GM23338 (cell line): ENCODE data around the gene CCDC40. TPM values are rescaled to one million over a fixed set of nuclear protein-coding genes. Genes with fewer than 3 reads are reported as not detected.

ENCODE experiments used
- ATAC-seq: fragments of 200-7000 bp; cut with Tn5 transposase; 3 replicates; pipeline ENCODE4 v1.9.1; 2020
- DNase-seq: peaks from one replicate; pipeline ENCODE4 v3.0.0-alpha.2; 2015; ENCODE audit warnings: low spot score
- H2AFZ ChIP-seq: fragments of 200-600 bp; sonication (generic); 2 replicates; pipeline ENCODE4 v1.8.0; 2016; ENCODE audit warnings: antibody characterized with exemption, mild to moderate bottlenecking, moderate library complexity
- H3F3A ChIP-seq: fragments of 200-600 bp; sonication (generic); replicated peaks from 2 replicates; pipeline ENCODE4 v1.8.0; 2017; ENCODE audit warnings: antibody characterized with exemption, mixed run types, low read depth
- H3K27ac ChIP-seq: fragments of 200-600 bp; sonication (generic); 2 replicates; pipeline ENCODE4 v1.6.1; 2016; ENCODE audit warnings: low read depth
- H3K27me3 ChIP-seq: fragments of 200-600 bp; sonication (generic); 2 replicates; pipeline ENCODE4 v1.8.0; 2016; ENCODE audit warnings: mild to moderate bottlenecking, mixed run types, moderate library complexity; ENCODE audit not compliant: insufficient read depth
- H3K36me3 ChIP-seq: fragments of 200-600 bp; sonication (generic); 2 replicates; pipeline ENCODE4 v1.8.0; 2016; ENCODE audit warnings: mild to moderate bottlenecking; ENCODE audit not compliant: insufficient read depth
- H3K4me1 ChIP-seq: fragments of 200-600 bp; sonication (generic); 2 replicates; pipeline ENCODE4 v1.8.0; 2016; ENCODE audit warnings: mild to moderate bottlenecking, moderate library complexity; ENCODE audit not compliant: insufficient read depth
- H3K4me2 ChIP-seq: fragments of 200-600 bp; sonication (generic); 2 replicates; pipeline ENCODE4 v1.7.1; 2017; ENCODE audit warnings: mixed run types
- H3K4me3 ChIP-seq: fragments of 200-600 bp; sonication (generic); 2 replicates; pipeline ENCODE4 v1.6.1; 2016; ENCODE audit warnings: mixed run types
- H3K79me2 ChIP-seq: fragments of 200-600 bp; sonication (generic); replicated peaks from 2 replicates; pipeline ENCODE4 v1.8.0; 2017; ENCODE audit warnings: mild to moderate bottlenecking; ENCODE audit not compliant: insufficient read depth
- H3K9me2 ChIP-seq: fragments of 200-600 bp; sonication (generic); 2 replicates; pipeline ENCODE4 v1.8.0; 2017; ENCODE audit not compliant: insufficient read depth
- H4K20me1 ChIP-seq: fragments of 200-600 bp; sonication (generic); replicated peaks from 2 replicates; pipeline ENCODE4 v1.8.0; 2017; ENCODE audit warnings: mild to moderate bottlenecking; ENCODE audit not compliant: insufficient read depth
- H3K27ac Mint-ChIP-seq: 2 replicates; pipeline ENCODE4 v1.8.0; 2020; ENCODE audit warnings: inconsistent platforms, mild to moderate bottlenecking, moderate library complexity, mixed read lengths
- H3K27me3 Mint-ChIP-seq: 3 replicates; pipeline ENCODE4 v1.8.0; 2022; ENCODE audit warnings: low read depth, mild to moderate bottlenecking, moderate library complexity, mixed read lengths, inconsistent platforms; ENCODE audit not compliant: insufficient read depth, poor library complexity
- H3K36me3 Mint-ChIP-seq: 3 replicates; pipeline ENCODE4 v1.8.0; 2021; ENCODE audit warnings: low read depth, mild to moderate bottlenecking, inconsistent platforms, moderate library complexity, mixed read lengths
- H3K4me1 Mint-ChIP-seq: 3 replicates; pipeline ENCODE4 v1.8.0; 2020; ENCODE audit warnings: mild to moderate bottlenecking, inconsistent platforms, mixed read lengths
- H3K4me3 Mint-ChIP-seq: 3 replicates; pipeline ENCODE4 v1.8.0; 2021; ENCODE audit warnings: moderate library complexity, mild to moderate bottlenecking, inconsistent platforms, mixed read lengths
- H3K9me3 Mint-ChIP-seq: 3 replicates; pipeline ENCODE4 v1.8.0; 2020; ENCODE audit warnings: moderate library complexity, mild to moderate bottlenecking, inconsistent platforms, mixed read lengths
- CREB1 ChIP-seq: fragments of 250-450 bp; sonication (Bioruptor Pico); IDR thresholded peaks from 2 replicates; pipeline ENCODE4 v1.5.0; 2020; ENCODE audit warnings: low read depth, mild to moderate bottlenecking, moderate library complexity
- EZH2 ChIP-seq: fragments of 200-600 bp; sonication (generic); IDR thresholded peaks from one replicate; pipeline ENCODE4 v1.8.0; 2017; ENCODE audit warnings: antibody characterized with exemption, mild to moderate bottlenecking, low read depth; ENCODE audit not compliant: unreplicated experiment
- EZH2phosphoT487 ChIP-seq: fragments of 200-600 bp; sonication (generic); IDR thresholded peaks from one replicate; pipeline ENCODE4 v1.8.1; 2018; ENCODE audit warnings: antibody characterized with exemption; ENCODE audit not compliant: unreplicated experiment
- JUNB ChIP-seq: IDR thresholded peaks from one replicate; pipeline ENCODE4 v1.6.1; 2016; ENCODE audit warnings: antibody characterized with exemption; ENCODE audit not compliant: unreplicated experiment
- STAT1 ChIP-seq: IDR thresholded peaks from one replicate; pipeline ENCODE4 v1.6.1; 2016; ENCODE audit warnings: antibody characterized with exemption; ENCODE audit not compliant: unreplicated experiment
- ZNF114 ChIP-seq: fragments of 250-450 bp; sonication (Bioruptor Pico); IDR thresholded peaks from 2 replicates; pipeline ENCODE4 v1.5.0; 2020; ENCODE audit warnings: mild to moderate bottlenecking, moderate library complexity
- polyA plus RNA-seq: library from polyadenylated mRNA; unstranded; fragments of >200 nt; fragmentation: Nextera tagmentation; extraction: Ambion mirVana; gene quantifications from 2 replicates; pipeline ENCODE4 v1.2.1, GENCODE V29; 2016
- total RNA-seq: library from RNA; depleted of rRNA; stranded (reverse); fragments of >200 nt; shearing (Covaris generic); gene quantifications from 2 replicates; pipeline ENCODE4 v1.2.3, GENCODE V29; 2014
- TF ChIP-seq, protein P1 (sequence below): fragments of 250-450 bp; sonication (Bioruptor Pico); IDR thresholded peaks from 2 replicates; pipeline ENCODE4 v1.5.0; 2020; ENCODE audit warnings: mild to moderate bottlenecking, moderate library complexity
- TF ChIP-seq, protein P2 (sequence below): IDR thresholded peaks from one replicate; pipeline ENCODE4 v1.6.1; 2018; ENCODE audit warnings: antibody characterized with exemption; ENCODE audit not compliant: unreplicated experiment

CCDC40 gene
- total and polyA plus RNA-seq, 2 experiments from 2014 or later, result 7.6 to 8.1 TPM

DNA sequence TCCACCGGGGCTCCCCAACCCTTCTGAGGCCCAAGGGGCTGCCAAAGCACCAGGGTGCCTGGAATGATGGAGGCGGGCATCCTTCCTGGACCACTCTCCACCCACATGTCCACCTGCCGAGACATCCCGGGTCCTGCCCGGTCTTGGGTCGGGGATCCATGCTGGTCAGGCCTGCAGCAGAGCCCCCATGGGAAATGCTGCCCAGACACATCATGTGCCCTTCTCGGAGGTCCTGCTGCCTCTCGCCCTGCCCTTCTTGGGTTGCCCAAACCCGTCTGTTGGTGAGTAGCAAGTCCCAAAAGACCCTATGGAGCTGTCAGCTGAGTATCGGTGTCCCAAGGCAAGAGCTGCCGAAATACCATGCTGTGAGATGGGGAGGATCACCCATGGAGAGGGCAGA, 50.2 kb downstream of the CCDC40 start (continued):
- TF ChIP-seq, protein P1, sequence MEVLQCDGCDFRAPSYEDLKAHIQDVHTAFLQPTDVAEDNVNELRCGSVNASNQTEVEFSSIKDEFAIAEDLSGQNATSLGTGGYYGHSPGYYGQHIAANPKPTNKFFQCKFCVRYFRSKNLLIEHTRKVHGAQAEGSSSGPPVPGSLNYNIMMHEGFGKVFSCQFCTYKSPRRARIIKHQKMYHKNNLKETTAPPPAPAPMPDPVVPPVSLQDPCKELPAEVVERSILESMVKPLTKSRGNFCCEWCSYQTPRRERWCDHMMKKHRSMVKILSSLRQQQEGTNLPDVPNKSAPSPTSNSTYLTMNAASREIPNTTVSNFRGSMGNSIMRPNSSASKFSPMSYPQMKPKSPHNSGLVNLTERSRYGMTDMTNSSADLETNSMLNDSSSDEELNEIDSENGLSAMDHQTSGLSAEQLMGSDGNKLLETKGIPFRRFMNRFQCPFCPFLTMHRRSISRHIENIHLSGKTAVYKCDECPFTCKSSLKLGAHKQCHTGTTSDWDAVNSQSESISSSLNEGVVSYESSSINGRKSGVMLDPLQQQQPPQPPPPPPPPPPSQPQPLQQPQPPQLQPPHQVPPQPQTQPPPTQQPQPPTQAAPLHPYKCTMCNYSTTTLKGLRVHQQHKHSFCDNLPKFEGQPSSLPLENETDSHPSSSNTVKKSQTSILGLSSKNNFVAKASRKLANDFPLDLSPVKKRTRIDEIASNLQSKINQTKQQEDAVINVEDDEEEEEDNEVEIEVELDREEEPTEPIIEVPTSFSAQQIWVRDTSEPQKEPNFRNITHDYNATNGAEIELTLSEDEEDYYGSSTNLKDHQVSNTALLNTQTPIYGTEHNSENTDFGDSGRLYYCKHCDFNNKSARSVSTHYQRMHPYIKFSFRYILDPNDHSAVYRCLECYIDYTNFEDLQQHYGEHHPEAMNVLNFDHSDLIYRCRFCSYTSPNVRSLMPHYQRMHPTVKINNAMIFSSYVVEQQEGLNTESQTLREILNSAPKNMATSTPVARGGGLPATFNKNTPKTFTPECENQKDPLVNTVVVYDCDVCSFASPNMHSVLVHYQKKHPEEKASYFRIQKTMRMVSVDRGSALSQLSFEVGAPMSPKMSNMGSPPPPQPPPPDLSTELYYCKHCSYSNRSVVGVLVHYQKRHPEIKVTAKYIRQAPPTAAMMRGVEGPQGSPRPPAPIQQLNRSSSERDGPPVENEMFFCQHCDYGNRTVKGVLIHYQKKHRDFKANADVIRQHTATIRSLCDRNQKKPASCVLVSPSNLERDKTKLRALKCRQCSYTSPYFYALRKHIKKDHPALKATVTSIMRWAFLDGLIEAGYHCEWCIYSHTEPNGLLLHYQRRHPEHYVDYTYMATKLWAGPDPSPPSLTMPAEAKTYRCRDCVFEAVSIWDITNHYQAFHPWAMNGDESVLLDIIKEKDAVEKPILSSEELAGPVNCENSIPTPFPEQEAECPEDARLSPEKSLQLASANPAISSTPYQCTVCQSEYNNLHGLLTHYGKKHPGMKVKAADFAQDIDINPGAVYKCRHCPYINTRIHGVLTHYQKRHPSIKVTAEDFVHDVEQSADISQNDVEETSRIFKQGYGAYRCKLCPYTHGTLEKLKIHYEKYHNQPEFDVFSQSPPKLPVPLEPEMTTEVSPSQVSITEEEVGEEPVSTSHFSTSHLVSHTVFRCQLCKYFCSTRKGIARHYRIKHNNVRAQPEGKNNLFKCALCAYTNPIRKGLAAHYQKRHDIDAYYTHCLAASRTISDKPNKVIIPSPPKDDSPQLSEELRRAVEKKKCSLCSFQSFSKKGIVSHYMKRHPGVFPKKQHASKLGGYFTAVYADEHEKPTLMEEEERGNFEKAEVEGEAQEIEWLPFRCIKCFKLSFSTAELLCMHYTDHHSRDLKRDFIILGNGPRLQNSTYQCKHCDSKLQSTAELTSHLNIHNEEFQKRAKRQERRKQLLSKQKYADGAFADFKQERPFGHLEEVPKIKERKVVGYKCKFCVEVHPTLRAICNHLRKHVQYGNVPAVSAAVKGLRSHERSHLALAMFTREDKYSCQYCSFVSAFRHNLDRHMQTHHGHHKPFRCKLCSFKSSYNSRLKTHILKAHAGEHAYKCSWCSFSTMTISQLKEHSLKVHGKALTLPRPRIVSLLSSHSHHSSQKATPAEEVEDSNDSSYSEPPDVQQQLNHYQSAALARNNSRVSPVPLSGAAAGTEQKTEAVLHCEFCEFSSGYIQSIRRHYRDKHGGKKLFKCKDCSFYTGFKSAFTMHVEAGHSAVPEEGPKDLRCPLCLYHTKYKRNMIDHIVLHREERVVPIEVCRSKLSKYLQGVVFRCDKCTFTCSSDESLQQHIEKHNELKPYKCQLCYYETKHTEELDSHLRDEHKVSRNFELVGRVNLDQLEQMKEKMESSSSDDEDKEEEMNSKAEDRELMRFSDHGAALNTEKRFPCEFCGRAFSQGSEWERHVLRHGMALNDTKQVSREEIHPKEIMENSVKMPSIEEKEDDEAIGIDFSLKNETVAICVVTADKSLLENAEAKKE (CRISPR knock-in tag), result no peak

DNA sequence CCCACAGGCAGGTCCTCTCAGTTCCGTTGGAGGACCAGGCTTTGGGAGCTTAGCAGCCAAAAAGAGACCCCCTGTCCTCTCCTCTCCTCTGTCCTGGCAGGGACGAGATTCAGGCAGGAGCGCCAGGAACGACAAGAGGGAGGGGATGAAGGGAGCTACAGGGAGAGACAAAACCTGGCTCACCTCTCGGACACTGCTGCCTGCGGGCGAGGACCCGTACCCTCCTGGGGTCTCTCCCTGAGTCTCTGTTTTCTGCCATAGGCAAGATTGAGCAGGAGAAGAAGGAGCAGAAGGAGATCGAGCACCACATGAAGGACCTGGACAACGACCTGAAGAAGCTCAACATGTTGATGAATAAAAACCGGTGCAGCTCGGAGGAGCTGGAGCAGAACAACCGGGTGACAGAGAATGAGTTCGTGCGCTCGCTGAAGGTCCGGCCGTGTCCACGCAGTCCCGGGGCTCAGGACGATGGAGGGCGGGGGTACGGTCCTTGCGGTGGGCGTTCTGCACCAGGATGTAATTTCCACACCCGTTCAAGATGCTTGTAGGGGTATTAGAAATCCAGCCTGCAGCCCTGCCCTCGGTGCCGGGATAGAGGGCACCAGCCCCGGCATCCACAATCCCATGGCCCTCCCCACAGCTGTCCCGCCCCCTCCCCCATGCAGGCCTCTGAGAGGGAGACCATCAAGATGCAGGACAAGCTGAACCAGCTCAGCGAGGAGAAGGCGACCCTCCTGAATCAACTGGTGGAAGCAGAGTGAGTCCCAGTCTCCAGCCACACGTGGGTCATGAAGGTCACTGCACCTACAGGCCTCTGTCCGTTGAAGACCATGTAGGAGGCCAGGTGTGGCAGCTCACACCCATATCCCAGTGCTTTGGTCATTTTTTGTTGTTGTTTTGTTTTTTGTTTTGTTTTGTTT, 51.2 kb downstream of the CCDC40 start:
- Histone ChIP-seq H3K4me3 (no peak overlapping the region), H4K20me1 (no peaks in the 10 kb centered on the region; the same call in 1 of the 2 replicates), H2AFZ (no peak overlapping the region), H3K27me3 (no peaks in the 10 kb centered on the region), H3F3A (no peaks in the 10 kb centered on the region), H3K79me2 (no peaks in the 10 kb centered on the region), H3K27ac (no peak overlapping the region), H3K9me2 (no peaks in the 10 kb centered on the region), H3K36me3 (no peaks in the 10 kb centered on the region), H3K4me2 (no peak overlapping the region), H3K4me1 (no peaks in the 10 kb centered on the region)
- DNase-seq (no peak), ATAC-seq (no peak)
- Mint-ChIP-seq H3K4me3 (no peak overlapping the region), H3K9me3 (no peaks in the 10 kb centered on the region), H3K4me1 (no peaks in the 10 kb centered on the region; the same call in 1 of the 3 replicates), H3K36me3 (no peaks in the 10 kb centered on the region), H3K27me3 (peaks cover 4% of the 10 kb centered on the region), H3K27ac (no peak overlapping the region)
- TF ChIP-seq, protein P2, sequence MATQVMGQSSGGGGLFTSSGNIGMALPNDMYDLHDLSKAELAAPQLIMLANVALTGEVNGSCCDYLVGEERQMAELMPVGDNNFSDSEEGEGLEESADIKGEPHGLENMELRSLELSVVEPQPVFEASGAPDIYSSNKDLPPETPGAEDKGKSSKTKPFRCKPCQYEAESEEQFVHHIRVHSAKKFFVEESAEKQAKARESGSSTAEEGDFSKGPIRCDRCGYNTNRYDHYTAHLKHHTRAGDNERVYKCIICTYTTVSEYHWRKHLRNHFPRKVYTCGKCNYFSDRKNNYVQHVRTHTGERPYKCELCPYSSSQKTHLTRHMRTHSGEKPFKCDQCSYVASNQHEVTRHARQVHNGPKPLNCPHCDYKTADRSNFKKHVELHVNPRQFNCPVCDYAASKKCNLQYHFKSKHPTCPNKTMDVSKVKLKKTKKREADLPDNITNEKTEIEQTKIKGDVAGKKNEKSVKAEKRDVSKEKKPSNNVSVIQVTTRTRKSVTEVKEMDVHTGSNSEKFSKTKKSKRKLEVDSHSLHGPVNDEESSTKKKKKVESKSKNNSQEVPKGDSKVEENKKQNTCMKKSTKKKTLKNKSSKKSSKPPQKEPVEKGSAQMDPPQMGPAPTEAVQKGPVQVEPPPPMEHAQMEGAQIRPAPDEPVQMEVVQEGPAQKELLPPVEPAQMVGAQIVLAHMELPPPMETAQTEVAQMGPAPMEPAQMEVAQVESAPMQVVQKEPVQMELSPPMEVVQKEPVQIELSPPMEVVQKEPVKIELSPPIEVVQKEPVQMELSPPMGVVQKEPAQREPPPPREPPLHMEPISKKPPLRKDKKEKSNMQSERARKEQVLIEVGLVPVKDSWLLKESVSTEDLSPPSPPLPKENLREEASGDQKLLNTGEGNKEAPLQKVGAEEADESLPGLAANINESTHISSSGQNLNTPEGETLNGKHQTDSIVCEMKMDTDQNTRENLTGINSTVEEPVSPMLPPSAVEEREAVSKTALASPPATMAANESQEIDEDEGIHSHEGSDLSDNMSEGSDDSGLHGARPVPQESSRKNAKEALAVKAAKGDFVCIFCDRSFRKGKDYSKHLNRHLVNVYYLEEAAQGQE, result no peak
- no peak for TF ChIP-seq ZNF114 (CRISPR knock-in tag)
- TF ChIP-seq STAT1, result no peak
- no peak for TF ChIP-seq CREB1 (CRISPR knock-in tag)
- no peak for TF ChIP-seq EZH2phosphoT487
- TF ChIP-seq JUNB, result no peak
- TF ChIP-seq EZH2, result no peak
